Measurements from ENCODE around the gene NRG2. TPM values are rescaled to one million over a fixed set of nuclear protein-coding genes. Genes with fewer than 3 reads are reported as not detected.

Gene NRG2
- total and polyA plus RNA-seq, 8 donors: 0.68 to 10.6 (median 7.5) TPM

- Histone ChIP-seq H3K36me3 (no peaks in the 10 kb centered on the region), H3K27me3 (peaks cover 0 to 10% of the 10 kb centered on the region in 2 donors), H3K4me1 (no peaks in the 10 kb centered on the region), H3K27ac (no peak overlapping the region), H3K9me3 (no peaks in the 10 kb centered on the region), H3K4me3 (no peak overlapping the region)
- ATAC-seq (peak; percentile 75), DNase-seq (no peak)
- intact Hi-C loops (cut with DNase I): no loop called here
- no peak for TF ChIP-seq CTCF (IDR thresholded peaks at IDR 0.05)
These were observed 11.1 kb upstream of the NRG2 start for GRCh38 chr5:140054086-140054689.

- DNase-seq (no peak), ATAC-seq (no peak)
- Histone ChIP-seq H3K4me1 (no peaks in the 10 kb centered on the region), H3K36me3 (no peaks in the 10 kb centered on the region), H3K27ac (no peak overlapping the region), H3K27me3 (peaks cover 0 to 4% of the 10 kb centered on the region in 2 donors), H3K9me3 (no peaks in the 10 kb centered on the region), H3K4me3 (no peak overlapping the region)
- no peak for TF ChIP-seq CTCF (IDR thresholded peaks at IDR 0.05)
- intact Hi-C loops (cut with DNase I): no loop called here
These were observed 8.9 kb upstream of the NRG2 start for GRCh38 chr5:140051950-140052349.

GRCh38 chr5:140049713-140050112 is 6.6 kb upstream of the NRG2 start:
- H3K9me3 ChIP-seq: no peaks in the 10 kb centered on the region
- ATAC-seq (no peak), DNase-seq (no peak)
- H3K4me1 ChIP-seq: no peaks in the 10 kb centered on the region
- TF ChIP-seq CTCF (IDR thresholded peaks at IDR 0.05): no peak
- peaks cover 0 to 25% of the 10 kb centered on the region in 2 donors for H3K27me3 ChIP-seq
- no peak overlapping the region for H3K27ac ChIP-seq
- H3K4me3 ChIP-seq: no peak overlapping the region
- no peaks in the 10 kb centered on the region for H3K36me3 ChIP-seq
- intact Hi-C loops (cut with DNase I): no loop called here

- Histone ChIP-seq H3K4me3 (no peak overlapping the region), H3K4me1 (no peaks in the 10 kb centered on the region), H3K27ac (no peak overlapping the region), H3K36me3 (no peaks in the 10 kb centered on the region), H3K9me3 (no peaks in the 10 kb centered on the region), H3K27me3 (peaks cover 0 to 30% of the 10 kb centered on the region in 2 donors)
- ATAC-seq (no peak), DNase-seq (no peak)
- intact Hi-C loops (cut with DNase I): no loop called here
- no peak for TF ChIP-seq CTCF (IDR thresholded peaks at IDR 0.05)
These were observed 6.1 kb upstream of the NRG2 start for GRCh38 chr5:140049205-140049604.

GRCh38 chr5:140044041-140044440 is 942 bp upstream of the NRG2 start:
- H3K4me1 ChIP-seq: peaks cover 0 to 32% of the 10 kb centered on the region in 2 donors
- no peak overlapping the region for H3K27ac ChIP-seq
- H3K27me3 ChIP-seq: peaks cover 6 to 58% of the 10 kb centered on the region in 2 donors
- ATAC-seq: no peak
- no peaks in the 10 kb centered on the region for H3K9me3 ChIP-seq
- no peak for DNase-seq
- TF ChIP-seq CTCF (IDR thresholded peaks at IDR 0.05): no peak
- no peaks in the 10 kb centered on the region for H3K36me3 ChIP-seq
- intact Hi-C loops (cut with DNase I): no loop called here
- no peak overlapping the region for H3K4me3 ChIP-seq
